HG02588 (cell line): ENCODE measurements around the gene TMC8.

Experiments used
- ATAC-seq: cut with Tn5 transposase; IDR thresholded peaks from one replicate; pipeline ENCODE4 v1.9.1; 2021; ENCODE audit warnings: mild to moderate bottlenecking, moderate library complexity; ENCODE audit not compliant: unreplicated experiment

The TMC8 gene

GRCh38 chr17:78122216-78122930, 8.2 kb upstream of the TMC8 start:
- ATAC-seq: no peak

DNA sequence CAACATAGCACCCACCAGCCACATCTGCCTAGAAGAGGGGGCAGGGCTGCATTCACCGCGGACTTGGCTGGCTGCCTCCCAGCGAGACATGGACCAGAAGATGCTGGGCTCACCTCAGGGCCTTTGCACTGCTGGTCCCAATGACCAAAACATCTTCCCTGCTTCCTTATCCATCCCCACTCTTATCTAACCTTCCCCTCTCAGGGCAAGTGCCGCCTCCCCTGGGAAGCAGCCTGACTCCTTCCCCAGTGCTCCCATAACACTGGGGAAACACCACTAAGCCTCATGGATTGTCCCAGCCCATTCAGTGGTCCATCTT, 7.7 kb upstream of the TMC8 start:
- no peak for ATAC-seq

- no peak for ATAC-seq
These were observed 7.2 kb upstream of the TMC8 start for GRCh38 chr17:78123258-78123929.

DNA sequence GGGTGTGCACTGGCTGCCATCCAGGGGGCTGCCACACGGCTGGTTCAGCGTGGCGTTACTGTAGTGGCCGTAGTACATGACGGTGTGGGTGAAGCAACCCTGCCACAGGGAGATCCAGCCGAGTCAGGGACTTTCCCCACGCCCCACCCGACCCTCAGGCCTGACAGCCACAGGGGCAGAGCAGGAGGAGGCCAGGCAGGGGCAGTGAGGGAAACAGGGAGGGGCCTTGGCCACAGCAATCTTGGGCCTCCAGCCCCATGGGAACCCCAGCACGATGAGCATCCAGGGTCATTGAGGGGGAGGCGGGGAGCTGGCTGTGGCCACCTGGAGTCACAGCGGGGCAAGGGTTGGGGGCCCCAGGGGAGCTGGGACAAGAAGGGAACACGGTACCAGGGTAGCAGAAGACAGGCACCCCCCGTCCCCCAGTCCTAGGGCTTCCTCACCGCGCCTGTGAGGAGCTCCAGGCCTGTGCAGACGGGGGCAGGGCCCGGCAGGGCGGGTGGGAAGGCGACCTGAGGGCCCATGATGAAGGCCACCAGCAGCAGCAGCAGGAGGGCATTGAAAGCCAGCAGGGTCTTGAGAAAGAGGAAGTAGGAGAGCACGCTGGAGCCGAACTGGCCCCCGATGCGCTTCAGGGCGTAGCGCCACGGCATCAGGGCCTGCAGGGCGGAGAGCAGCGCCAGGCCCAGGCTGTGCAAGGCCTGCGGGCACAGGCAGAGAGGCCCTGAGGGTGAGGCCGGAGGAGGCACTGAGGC, 6.3 kb upstream of the TMC8 start:
- ATAC-seq: no peak

- no peak for ATAC-seq
These were observed 5.8 kb upstream of the TMC8 start for GRCh38 chr17:78124836-78125137.

DNA sequence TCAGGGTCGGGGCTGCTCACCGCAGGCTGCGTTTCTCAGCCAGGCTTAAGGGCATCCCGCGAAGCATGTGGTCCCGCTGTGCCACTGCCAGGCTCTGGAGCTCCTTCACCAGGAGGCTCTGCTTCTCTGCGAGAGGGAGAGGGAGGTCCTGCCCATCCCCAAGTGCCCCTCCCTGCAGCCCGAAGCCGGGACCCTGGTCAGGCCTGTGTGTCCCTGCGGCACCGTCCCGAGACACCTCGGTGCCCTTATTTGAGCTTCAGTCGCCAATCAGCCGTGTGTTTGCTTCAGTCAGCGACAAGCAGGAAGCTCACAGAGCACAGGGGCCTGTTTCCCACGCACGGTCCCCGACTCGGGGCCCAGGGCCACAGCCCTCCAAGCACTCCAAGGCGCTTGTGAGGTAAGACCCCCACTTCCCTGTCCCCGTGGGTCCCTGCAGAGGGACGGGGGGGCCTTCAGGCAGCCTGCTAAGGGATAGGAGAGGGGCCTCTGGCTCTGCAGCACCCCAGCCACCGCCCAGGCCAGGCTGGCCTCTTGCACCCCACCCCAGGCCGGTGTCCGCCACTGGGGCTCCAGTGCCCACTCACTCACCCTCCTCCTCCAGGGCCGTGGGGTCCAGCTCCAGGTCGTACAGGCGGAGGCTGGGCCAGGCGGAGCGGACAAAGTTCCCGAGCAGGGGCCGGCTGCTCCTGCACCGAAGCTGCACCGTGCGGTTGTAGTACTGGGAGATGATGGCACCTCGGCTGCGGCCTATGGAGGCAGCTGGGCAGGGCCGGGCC, 5.2 kb upstream of the TMC8 start:
- ATAC-seq: no peak

- ATAC-seq: no peak
These were observed 4.3 kb upstream of the TMC8 start for GRCh38 chr17:78125976-78126894.

GRCh38 chr17:78126895-78127238, 3.7 kb upstream of the TMC8 start:
- no peak for ATAC-seq

GRCh38 chr17:78127239-78127887, 3.2 kb upstream of the TMC8 start:
- no peak for ATAC-seq

GRCh38 chr17:78127888-78128550, 2.6 kb upstream of the TMC8 start:
- no peak for ATAC-seq

DNA sequence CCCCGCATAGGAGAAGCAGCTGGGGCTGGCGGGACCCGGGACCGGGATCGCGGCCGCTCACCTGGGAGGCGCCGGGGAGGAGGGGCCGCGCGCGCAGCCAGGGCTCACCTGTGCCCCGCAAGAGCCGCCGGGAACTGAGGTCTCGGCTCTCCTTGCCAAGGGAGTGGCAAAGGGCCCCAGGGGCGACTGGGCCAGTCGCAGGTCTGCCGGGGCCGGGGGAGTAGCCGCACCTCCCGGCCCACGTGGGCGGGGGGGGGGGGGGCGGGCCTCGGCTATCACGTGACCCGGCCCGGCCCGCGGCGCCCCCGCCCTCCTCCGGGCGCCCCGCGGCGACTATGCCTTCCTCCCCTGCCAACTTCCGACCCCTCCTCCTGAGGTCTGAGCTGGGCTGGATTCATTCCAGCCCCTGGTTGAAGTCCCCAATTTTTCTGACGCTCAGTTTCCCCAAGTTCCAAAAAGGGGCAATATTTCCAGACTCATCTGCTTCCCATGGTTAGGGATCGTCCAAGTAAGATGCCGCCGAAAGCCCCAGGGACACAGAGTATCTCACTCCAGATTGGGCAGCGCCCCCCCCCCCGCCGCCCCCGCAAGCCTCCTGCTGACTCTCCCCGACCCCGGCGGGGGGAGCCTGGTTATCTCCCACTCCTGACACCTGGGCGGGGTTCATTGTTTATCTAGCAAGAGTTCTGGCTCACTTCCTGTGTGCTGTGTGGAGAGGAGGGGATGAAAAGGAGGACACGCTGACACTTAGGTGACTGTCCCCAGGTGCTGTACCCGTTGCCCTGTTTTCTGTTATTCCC, 1.8 kb upstream of the TMC8 start, which contains the start of gene TMC6:
Gene TMC6, minus strand, starts transcription at position 205 of the 800 bp plus-strand sequence. CDS start 1,923 bp downstream, outside the sequence.
- ATAC-seq: peak; percentile 19

DNA sequence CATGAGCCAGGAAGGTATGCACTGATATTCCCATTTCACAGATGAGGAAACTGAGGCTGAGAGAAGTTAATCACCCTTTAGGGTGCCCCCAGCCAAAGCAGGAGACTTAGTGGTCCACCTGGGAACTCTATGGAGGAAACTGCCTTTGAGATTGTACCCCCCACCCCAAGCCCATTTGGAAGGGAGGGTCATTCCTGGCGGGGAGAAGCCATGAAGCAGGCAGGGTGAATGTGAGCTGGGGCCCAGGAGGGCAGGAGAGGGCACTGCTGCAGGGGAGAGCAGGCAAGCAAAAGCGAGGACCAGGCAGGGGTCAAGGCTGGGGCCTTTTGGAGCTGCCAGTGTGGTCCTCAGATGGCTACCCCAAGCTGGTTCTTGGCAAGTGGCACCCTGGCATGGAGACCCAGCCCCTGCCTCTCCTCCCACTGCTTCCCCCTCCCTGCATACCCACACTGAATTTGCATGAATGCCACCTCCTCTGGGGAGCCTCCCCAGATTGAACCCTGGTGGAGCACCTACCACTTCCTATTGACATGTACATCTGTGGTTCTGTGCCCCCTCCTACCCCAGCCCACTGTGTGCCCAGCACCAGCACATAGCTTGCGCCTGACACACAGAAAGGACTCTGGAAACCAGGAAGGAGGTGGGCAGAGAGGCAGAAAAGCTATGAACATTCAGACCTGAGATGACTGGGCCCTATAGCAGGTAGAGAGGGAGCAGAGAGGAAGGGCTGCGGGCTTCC, 1.1 kb upstream of the TMC8 start:
- no peak for ATAC-seq

DNA sequence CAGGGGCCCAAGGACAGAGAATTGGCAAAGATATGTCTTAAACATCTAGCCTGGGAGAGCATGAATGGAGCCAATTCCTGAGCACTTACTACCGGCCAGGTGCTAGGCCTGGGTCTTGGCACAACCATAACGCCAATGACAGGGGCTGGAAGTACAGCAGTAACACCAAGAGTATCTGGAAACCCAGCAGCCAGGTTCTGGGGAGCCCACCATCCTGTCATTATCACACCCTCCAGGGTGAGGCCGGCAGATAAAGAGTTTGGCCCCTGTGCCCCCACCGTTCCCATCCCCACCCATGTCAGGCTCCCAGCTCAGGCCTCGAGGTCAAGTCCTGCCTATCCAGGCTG, 508 bp upstream of the TMC8 start:
- no peak for ATAC-seq

DNA sequence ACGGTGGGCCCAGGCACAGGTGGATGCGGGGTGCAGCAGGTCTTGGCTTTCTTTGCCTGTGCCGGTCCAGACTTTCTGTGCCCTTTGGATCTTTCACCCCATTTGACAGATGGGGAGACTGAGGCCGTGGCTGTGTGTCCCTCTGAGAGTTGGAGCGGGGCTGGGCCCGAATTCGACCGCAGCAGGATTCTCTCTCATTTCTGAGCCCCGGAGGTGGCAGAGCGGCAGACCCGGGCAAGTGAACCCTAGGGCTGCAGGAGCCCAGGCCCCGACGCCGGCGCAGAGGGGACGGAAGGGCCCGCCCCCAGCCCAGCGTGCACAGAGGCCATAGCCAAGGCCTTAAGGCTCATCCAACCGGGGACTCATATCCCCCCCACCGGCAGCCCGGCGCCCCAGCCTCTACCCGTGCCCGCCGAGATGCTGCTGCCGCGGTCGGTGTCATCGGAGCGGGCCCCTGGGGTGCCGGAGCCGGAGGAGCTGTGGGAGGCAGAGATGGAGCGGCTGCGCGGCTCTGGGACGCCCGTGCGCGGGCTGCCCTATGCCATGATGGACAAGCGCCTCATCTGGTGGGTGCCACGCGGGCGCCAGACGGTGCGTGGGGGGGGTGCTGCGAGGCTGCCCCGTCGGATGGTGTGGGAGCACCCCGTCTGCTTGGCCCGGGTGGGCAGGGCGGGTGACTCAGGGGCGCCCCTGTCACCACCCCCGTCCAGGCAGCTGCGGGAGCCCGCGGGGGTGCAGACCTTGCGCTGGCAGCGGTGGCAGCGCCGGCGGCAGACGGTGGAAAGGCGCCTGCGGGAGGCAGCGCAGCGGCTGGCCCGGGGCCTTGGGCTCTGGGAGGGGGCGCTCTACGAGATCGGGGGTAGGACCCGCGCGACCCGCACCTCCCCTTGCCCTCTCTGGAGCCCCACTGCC, 857 bp downstream of the TMC8 start:
- ATAC-seq: no peak

GRCh38 chr17:78132084-78132676, 1.6 kb downstream of the TMC8 start:
- ATAC-seq: no peak

GRCh38 chr17:78132767-78133178, 2.2 kb downstream of the TMC8 start:
- ATAC-seq: no peak
